ENCODE measurements around the gene RPS6KA3. TPM values are rescaled to one million over a fixed set of nuclear protein-coding genes. Genes with fewer than 3 reads are reported as not detected.

The RPS6KA3 gene
- total and polyA plus RNA-seq, 7 donors = 18.0 to 41.9 (median 34.3) TPM

GRCh38 chrX:20267931-20268701 lies 1.4 kb upstream of the RPS6KA3 start:
- H3K9me3 ChIP-seq = no peaks in the 10 kb centered on the region
- no peak for TF ChIP-seq EP300 (IDR thresholded peaks at IDR 0.05)
- peak in 1 of 4 donors; percentile 37 for TF ChIP-seq POLR2AphosphoS5 (IDR thresholded peaks at IDR 0.05)
- H3K4me3 ChIP-seq = peak overlapping the region; percentile 51 to 73 (median 69)
- peak; percentile 86 for DNase-seq
- no peaks in the 10 kb centered on the region for H3K36me3 ChIP-seq
- H3K27me3 ChIP-seq = no peaks in the 10 kb centered on the region
- H3K27ac ChIP-seq = peak overlapping the region; percentile 85 to 92 (median 90)
- intact Hi-C loops (cut with DNase I) = loop anchor here (5.0 kb wide), 1 partner anchor 126 kb away; the partner anchor contains the start of gene EIF1AX
- H3K4me1 ChIP-seq = peaks cover 0 to 17% (median 11%) of the 10 kb centered on the region in 4 donors
- 20 to 21% methylated on average over 54 of the region's 54 CpGs for WGBS, 2 donors

- Histone ChIP-seq H3K27ac (peak overlapping the region; percentile 85 to 92 (median 90)), H3K4me3 (peak overlapping the region; percentile 51 to 73 (median 69)), H3K36me3 (no peaks in the 10 kb centered on the region), H3K4me1 (peaks cover 0 to 22% (median 13%) of the 10 kb centered on the region in 4 donors), H3K9me3 (no peaks in the 10 kb centered on the region), H3K27me3 (no peaks in the 10 kb centered on the region)
- no peak for TF ChIP-seq POLR2A (IDR thresholded peaks at IDR 0.05)
- TF ChIP-seq CTCF (IDR thresholded peaks at IDR 0.05) = no peak
- TF ChIP-seq EP300 (IDR thresholded peaks at IDR 0.05) = no peak
- TF ChIP-seq POLR2AphosphoS5 (IDR thresholded peaks at IDR 0.05) = no peak
- intact Hi-C loops (cut with DNase I) = loop anchor here (5.0 kb wide), 1 partner anchor 125 kb away; the partner anchor contains the start of gene EIF1AX
- 0 to 2% methylated on average over 14 of the region's 14 CpGs for WGBS, 2 donors
- no peak for DNase-seq
Observed at GRCh38 chrX:20267607-20267930, 860 bp upstream of the RPS6KA3 start.

GRCh38 chrX:20265726-20266681 lies 705 bp downstream of the RPS6KA3 start:
- intact Hi-C loops (cut with DNase I) = loop anchor here (5.0 kb wide), 1 partner anchor 124 kb away; the partner anchor contains the start of gene EIF1AX

GRCh38 chrX:20265221-20265725 lies 1.4 kb downstream of the RPS6KA3 start:
- TF ChIP-seq POLR2AphosphoS5 (IDR thresholded peaks at IDR 0.05) (peak in 3 of 4 donors; percentile 57 to 79 (median 74)), EP300 (IDR thresholded peaks at IDR 0.05) (no peak), POLR2A (IDR thresholded peaks at IDR 0.05) (peak; percentile 37 to 49), CTCF (IDR thresholded peaks at IDR 0.05) (no peak)
- DNase-seq = peak; percentile 83
- Histone ChIP-seq H3K27me3 (no peaks in the 10 kb centered on the region), H3K4me3 (peak overlapping the region; percentile 52 to 73 (median 69)), H3K27ac (peak overlapping the region; percentile 85 to 92 (median 90)), H3K4me1 (peaks cover 0 to 30% (median 13%) of the 10 kb centered on the region in 4 donors), H3K9me3 (no peaks in the 10 kb centered on the region), H3K36me3 (no peaks in the 10 kb centered on the region)
- intact Hi-C loops (cut with DNase I) = loop anchor here (5.0 kb wide), 1 partner anchor 123 kb away; the partner anchor contains the start of gene EIF1AX
- 0% methylated on average over 26 of the region's 26 CpGs for WGBS, 2 donors

More at GRCh38 chrX:20265726-20266681, 705 bp downstream of the RPS6KA3 start:
- H3K27me3 ChIP-seq = no peaks in the 10 kb centered on the region
- H3K9me3 ChIP-seq = no peaks in the 10 kb centered on the region
- no peaks in the 10 kb centered on the region for H3K36me3 ChIP-seq
- peak overlapping the region; percentile 85 to 92 (median 90) for H3K27ac ChIP-seq
- DNase-seq = peak; percentile 67
- WGBS, 2 donors = 0% methylated on average over 75 of the region's 75 CpGs
- TF ChIP-seq EP300 (IDR thresholded peaks at IDR 0.05) = no peak
- TF ChIP-seq POLR2AphosphoS5 (IDR thresholded peaks at IDR 0.05) = no peak
- TF ChIP-seq CTCF (IDR thresholded peaks at IDR 0.05) = no peak
- no peak for TF ChIP-seq POLR2A (IDR thresholded peaks at IDR 0.05)
- H3K4me3 ChIP-seq = peak overlapping the region; percentile 52 to 73 (median 69)
- peaks cover 0 to 26% (median 13%) of the 10 kb centered on the region in 4 donors for H3K4me1 ChIP-seq
